ENCODE data around the gene ZNF710. TPM values are rescaled to one million over a fixed set of nuclear protein-coding genes. Genes with fewer than 3 reads are reported as not detected.

Gene ZNF710
- polyA plus RNA-seq, 2 donors, result 21.1 to 62.1 TPM

DNA sequence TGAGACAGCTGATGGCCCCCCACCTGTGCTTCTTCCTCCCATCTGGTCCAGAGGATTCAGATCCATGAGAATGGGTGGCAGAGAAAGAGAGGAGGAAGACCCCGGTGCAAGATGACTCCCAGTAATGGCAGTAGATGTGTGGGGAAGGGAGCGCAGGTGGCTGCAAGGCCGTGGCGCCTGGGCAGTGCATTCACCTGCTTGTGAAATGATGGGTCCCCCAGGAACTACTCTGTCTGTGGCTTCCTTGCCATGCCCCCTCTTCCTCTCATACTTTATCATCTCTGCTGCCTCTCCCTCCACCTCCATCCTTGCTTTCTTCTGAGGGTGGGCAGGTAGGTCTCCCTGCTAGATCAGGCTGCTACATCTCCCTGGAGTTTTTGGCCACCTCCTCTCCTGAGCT lies 23.3 kb downstream of the ZNF710 start:
- no peaks in the 10 kb centered on the region for H3K27me3 ChIP-seq (ENCODE audit: control insufficient read depth in 1 of 2, insufficient read depth in 2 of 2, low read length in 2 of 2)
- no peak overlapping the region for H3K27ac ChIP-seq (ENCODE audit: low read depth in 2 of 2, low read length in 1 of 2)
- WGBS, 2 donors, result 95 to 96% methylated on average over 4 of the region's 4 CpGs
- H3K36me3 ChIP-seq (ENCODE audit: control insufficient read depth in 2 of 2, insufficient read depth in 2 of 2, low read length in 1 of 2), result peaks cover 0 to 2% of the 10 kb centered on the region in 2 donors
- H3K9me3 ChIP-seq (ENCODE audit: control insufficient read depth in 2 of 2, insufficient read depth in 1 of 2, low read depth in 1 of 2, low read length in 1 of 2), result no peaks in the 10 kb centered on the region
- no peak overlapping the region for H3K4me3 ChIP-seq (ENCODE audit: low read depth in 1 of 2, low read length in 2 of 2)
- H3K4me1 ChIP-seq (ENCODE audit: control insufficient read depth in 2 of 2, insufficient read depth in 2 of 2, low read length in 1 of 2), result peaks cover 0 to 5% of the 10 kb centered on the region in 2 donors

DNA sequence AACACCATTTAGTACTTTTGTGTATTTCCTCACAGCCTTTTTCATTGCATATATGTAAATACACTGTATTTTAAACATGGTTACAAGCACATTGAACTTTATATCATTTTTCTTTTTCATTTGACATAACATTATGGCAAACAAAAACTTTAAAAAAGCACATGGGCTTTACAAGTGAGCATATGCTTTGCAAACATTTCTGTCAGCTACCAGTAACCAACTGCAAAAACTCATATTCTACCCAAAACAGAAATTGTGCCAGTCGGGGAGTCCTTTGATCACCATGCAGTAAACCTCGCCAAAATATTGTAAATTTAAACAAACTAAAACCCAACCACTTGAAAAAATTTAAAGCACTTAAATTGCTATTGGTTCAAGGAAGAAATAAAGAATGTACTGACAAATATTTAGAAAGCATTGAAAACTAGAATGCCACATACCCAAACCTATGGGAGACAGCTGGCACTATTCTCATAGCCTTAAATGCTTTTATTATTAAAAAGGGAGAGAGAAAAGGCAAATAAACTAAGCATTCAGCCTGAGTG lies 24.4 kb downstream of the ZNF710 start:
- H3K27ac ChIP-seq (ENCODE audit: low read depth in 2 of 2, low read length in 1 of 2), result no peak overlapping the region
- H3K4me3 ChIP-seq (ENCODE audit: low read depth in 1 of 2, low read length in 2 of 2), result no peak overlapping the region
- peaks cover 0 to 5% of the 10 kb centered on the region in 2 donors for H3K4me1 ChIP-seq (ENCODE audit: control insufficient read depth in 2 of 2, insufficient read depth in 2 of 2, low read length in 1 of 2)
- no peaks in the 10 kb centered on the region for H3K9me3 ChIP-seq (ENCODE audit: control insufficient read depth in 2 of 2, insufficient read depth in 1 of 2, low read depth in 1 of 2, low read length in 1 of 2)
- no peaks in the 10 kb centered on the region for H3K27me3 ChIP-seq (ENCODE audit: control insufficient read depth in 1 of 2, insufficient read depth in 2 of 2, low read length in 2 of 2)
- 47 to 52% methylated on average over 2 of the region's 2 CpGs for WGBS, 2 donors
- H3K36me3 ChIP-seq (ENCODE audit: control insufficient read depth in 2 of 2, insufficient read depth in 2 of 2, low read length in 1 of 2), result peaks cover 0 to 2% of the 10 kb centered on the region in 2 donors

DNA sequence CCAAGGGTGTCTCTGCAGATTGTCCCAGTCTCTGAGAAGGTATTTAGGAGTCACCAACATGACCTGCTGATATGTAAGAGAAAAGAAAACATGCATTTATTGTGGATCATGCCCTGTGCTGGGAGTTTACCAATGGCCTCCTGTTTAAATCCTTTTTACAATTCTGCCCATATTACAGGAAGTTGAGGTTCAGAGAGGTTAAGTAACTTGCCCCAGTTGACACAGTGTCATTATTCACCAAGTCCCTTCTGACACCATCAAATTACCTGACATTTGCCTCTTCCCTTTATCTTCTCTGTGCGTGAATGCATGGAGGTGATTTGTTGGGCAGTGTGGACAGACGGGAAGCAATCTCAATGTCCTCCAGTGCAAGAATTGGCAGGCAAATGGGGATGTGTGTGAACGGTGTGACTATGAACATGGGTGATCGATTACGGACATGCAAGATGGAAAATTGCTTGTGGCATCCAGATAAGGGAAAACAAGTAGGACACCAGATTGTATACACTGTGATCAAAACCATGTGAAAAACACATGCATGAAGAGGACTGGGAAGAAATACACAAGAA lies 27.3 kb downstream of the ZNF710 start:
- no peaks in the 10 kb centered on the region for H3K9me3 ChIP-seq (ENCODE audit: control insufficient read depth in 2 of 2, insufficient read depth in 1 of 2, low read depth in 1 of 2, low read length in 1 of 2)
- H3K27ac ChIP-seq (ENCODE audit: low read depth in 2 of 2, low read length in 1 of 2), result no peak overlapping the region
- H3K4me3 ChIP-seq (ENCODE audit: low read depth in 1 of 2, low read length in 2 of 2), result no peak overlapping the region
- H3K27me3 ChIP-seq (ENCODE audit: control insufficient read depth in 1 of 2, insufficient read depth in 2 of 2, low read length in 2 of 2), result no peaks in the 10 kb centered on the region
- peaks cover 2 to 3% of the 10 kb centered on the region in 2 donors for H3K4me1 ChIP-seq (ENCODE audit: control insufficient read depth in 2 of 2, insufficient read depth in 2 of 2, low read length in 1 of 2)
- peaks cover 0 to 2% of the 10 kb centered on the region in 2 donors for H3K36me3 ChIP-seq (ENCODE audit: control insufficient read depth in 2 of 2, insufficient read depth in 2 of 2, low read length in 1 of 2)
- 79 to 93% methylated on average over 5 of the region's 5 CpGs for WGBS, 2 donors

DNA sequence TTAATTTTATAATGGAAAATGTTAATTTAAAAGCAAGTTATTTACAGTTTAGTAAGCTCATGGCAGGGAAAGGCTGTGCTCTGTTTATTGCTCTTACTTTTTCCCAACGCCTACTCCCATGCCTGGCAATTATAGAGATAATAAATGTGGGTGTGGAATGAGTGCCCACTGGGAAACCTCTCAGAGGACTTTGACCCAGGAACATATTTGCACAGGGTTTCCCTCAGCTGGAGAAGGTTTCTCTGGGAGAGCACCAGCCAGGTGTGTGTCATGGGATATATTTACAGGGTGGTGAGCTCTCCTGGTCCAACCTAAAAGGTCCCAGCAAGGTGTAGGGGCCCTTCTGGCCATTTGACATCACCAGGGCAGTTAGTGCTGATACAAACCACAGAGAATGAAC lies 27.9 kb downstream of the ZNF710 start:
- H3K27ac ChIP-seq (ENCODE audit: low read depth in 2 of 2, low read length in 1 of 2), result no peak overlapping the region
- H3K4me3 ChIP-seq (ENCODE audit: low read depth in 1 of 2, low read length in 2 of 2), result no peak overlapping the region
- peaks cover 4 to 7% of the 10 kb centered on the region in 2 donors for H3K4me1 ChIP-seq (ENCODE audit: control insufficient read depth in 2 of 2, insufficient read depth in 2 of 2, low read length in 1 of 2)
- H3K36me3 ChIP-seq (ENCODE audit: control insufficient read depth in 2 of 2, insufficient read depth in 2 of 2, low read length in 1 of 2), result peaks cover 0 to 2% of the 10 kb centered on the region in 2 donors
- no peaks in the 10 kb centered on the region for H3K27me3 ChIP-seq (ENCODE audit: control insufficient read depth in 1 of 2, insufficient read depth in 2 of 2, low read length in 2 of 2)
- no peaks in the 10 kb centered on the region for H3K9me3 ChIP-seq (ENCODE audit: control insufficient read depth in 2 of 2, insufficient read depth in 1 of 2, low read depth in 1 of 2, low read length in 1 of 2)
- 64 to 94% methylated on average over 1 of the region's 1 CpG for WGBS, 2 donors

DNA sequence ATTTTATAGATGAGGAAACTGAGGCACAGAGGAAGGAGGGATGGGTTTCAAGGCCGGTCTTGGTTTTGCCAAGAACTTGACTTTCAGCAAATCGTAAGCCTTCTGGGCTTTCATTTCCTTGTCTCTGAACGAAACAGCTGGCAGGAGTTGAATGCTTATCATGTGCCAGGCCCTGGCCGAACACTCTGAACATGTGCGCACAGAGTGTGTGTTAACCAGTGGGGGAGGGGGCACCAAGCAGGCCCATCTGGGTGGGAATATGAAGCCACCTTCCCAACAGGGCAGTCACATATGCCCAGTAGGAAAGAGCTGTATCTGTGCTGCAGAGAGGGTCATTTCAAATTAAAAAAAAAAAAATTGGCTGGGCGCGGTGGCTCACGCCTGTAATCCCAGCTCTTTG lies 29.3 kb downstream of the ZNF710 start:
- Histone ChIP-seq H3K27ac (ENCODE audit: low read depth in 2 of 2, low read length in 1 of 2) (no peak overlapping the region), H3K36me3 (ENCODE audit: control insufficient read depth in 2 of 2, insufficient read depth in 2 of 2, low read length in 1 of 2) (peaks cover 0 to 2% of the 10 kb centered on the region in 2 donors), H3K4me3 (ENCODE audit: low read depth in 1 of 2, low read length in 2 of 2) (no peak overlapping the region), H3K4me1 (ENCODE audit: control insufficient read depth in 2 of 2, insufficient read depth in 2 of 2, low read length in 1 of 2) (peaks cover 7 to 20% of the 10 kb centered on the region in 2 donors), H3K27me3 (ENCODE audit: control insufficient read depth in 1 of 2, insufficient read depth in 2 of 2, low read length in 2 of 2) (no peaks in the 10 kb centered on the region), H3K9me3 (ENCODE audit: control insufficient read depth in 2 of 2, insufficient read depth in 1 of 2, low read depth in 1 of 2, low read length in 1 of 2) (no peaks in the 10 kb centered on the region)
- WGBS, 2 donors, result 80 to 85% methylated on average over 8 of the region's 8 CpGs

DNA sequence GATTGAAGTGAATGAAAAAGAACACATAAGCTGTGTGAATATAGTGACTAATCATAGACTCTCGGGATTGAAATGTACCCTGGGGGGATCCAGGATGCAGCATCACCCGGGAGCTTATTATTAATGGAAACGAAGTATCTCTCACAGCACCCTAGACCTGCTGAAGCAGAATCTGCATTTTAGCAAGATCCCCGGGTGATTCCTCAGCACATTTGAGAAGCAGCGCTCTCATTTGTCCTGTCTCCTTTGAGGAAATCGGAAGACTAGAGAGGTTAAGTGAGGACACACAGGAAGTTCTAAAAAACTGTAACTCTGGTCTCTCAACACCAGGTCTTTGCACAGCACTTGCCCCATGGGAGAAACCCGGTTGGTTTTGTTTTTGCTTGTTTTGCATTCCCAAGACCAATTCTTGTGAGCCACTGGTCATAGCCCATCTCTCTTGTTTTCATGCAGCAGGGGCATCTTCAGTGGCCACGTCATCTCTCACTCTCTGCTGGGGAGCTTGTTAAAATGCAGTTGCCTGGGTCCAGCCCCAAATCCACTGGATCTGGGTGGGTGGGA lies 30.2 kb downstream of the ZNF710 start:
- no peaks in the 10 kb centered on the region for H3K9me3 ChIP-seq (ENCODE audit: control insufficient read depth in 2 of 2, insufficient read depth in 1 of 2, low read depth in 1 of 2, low read length in 1 of 2)
- H3K36me3 ChIP-seq (ENCODE audit: control insufficient read depth in 2 of 2, insufficient read depth in 2 of 2, low read length in 1 of 2), result peaks cover 0 to 3% of the 10 kb centered on the region in 2 donors
- no peak overlapping the region for H3K27ac ChIP-seq (ENCODE audit: low read depth in 2 of 2, low read length in 1 of 2)
- no peaks in the 10 kb centered on the region for H3K27me3 ChIP-seq (ENCODE audit: control insufficient read depth in 1 of 2, insufficient read depth in 2 of 2, low read length in 2 of 2)
- no peak overlapping the region for H3K4me3 ChIP-seq (ENCODE audit: low read depth in 1 of 2, low read length in 2 of 2)
- peaks cover 7 to 26% of the 10 kb centered on the region in 2 donors for H3K4me1 ChIP-seq (ENCODE audit: control insufficient read depth in 2 of 2, insufficient read depth in 2 of 2, low read length in 1 of 2)
- WGBS, 2 donors, result 48 to 53% methylated on average over 8 of the region's 8 CpGs

DNA sequence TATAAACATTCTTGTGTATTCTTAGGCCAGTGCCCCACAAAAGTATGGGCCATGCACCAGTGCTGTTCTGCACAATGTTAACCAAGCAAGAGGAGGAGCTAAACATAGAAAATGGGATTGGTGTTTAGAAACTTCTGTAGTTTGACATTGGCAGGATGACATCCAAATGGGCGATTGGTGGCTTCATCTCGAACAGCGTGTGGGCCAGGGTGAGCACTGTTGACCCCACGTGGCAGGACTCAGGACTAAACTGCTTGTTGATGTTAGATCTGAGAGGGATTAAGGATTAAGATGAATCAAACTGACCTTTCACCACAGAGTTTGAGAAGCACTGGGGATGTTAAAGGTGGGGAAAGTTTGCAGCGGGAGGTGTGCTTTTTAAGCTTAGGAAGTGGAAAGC lies 31.9 kb downstream of the ZNF710 start:
- H3K27me3 ChIP-seq (ENCODE audit: control insufficient read depth in 1 of 2, insufficient read depth in 2 of 2, low read length in 2 of 2), result no peaks in the 10 kb centered on the region
- H3K4me1 ChIP-seq (ENCODE audit: control insufficient read depth in 2 of 2, insufficient read depth in 2 of 2, low read length in 1 of 2), result peaks cover 7 to 37% of the 10 kb centered on the region in 2 donors
- no peaks in the 10 kb centered on the region for H3K9me3 ChIP-seq (ENCODE audit: control insufficient read depth in 2 of 2, insufficient read depth in 1 of 2, low read depth in 1 of 2, low read length in 1 of 2)
- peak overlapping the region in 1 of 2 donors; percentile 5 for H3K27ac ChIP-seq (ENCODE audit: low read depth in 2 of 2, low read length in 1 of 2)
- WGBS, 2 donors, result 83 to 85% methylated on average over 5 of the region's 5 CpGs
- H3K36me3 ChIP-seq (ENCODE audit: control insufficient read depth in 2 of 2, insufficient read depth in 2 of 2, low read length in 1 of 2), result peaks cover 0 to 4% of the 10 kb centered on the region in 2 donors
- H3K4me3 ChIP-seq (ENCODE audit: low read depth in 1 of 2, low read length in 2 of 2), result no peak overlapping the region

DNA sequence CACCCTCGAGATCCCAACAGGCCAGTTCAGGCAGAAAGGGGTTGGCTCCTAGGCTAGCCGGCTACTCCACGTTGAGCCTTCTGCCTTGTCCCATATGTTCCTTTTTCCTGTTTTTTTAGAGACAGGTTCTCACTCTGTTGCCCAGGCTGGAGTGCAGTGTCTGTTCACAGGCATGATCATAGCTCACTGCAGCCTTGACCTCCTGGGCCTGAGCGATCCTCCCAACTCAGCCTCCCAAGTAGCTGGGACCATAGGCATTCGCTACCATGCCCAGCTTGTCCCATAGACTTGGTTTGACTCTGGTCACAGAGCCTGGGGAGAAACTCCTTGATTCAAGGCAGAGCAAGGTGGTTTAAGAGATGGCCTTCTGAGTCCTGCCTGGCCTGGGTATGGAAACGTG lies 32.3 kb downstream of the ZNF710 start:
- no peaks in the 10 kb centered on the region for H3K27me3 ChIP-seq (ENCODE audit: control insufficient read depth in 1 of 2, insufficient read depth in 2 of 2, low read length in 2 of 2)
- H3K4me1 ChIP-seq (ENCODE audit: control insufficient read depth in 2 of 2, insufficient read depth in 2 of 2, low read length in 1 of 2), result peaks cover 7 to 36% of the 10 kb centered on the region in 2 donors
- H3K27ac ChIP-seq (ENCODE audit: low read depth in 2 of 2, low read length in 1 of 2), result peak overlapping the region; percentile 2 to 35
- WGBS, 2 donors, result 71 to 82% methylated on average over 6 of the region's 6 CpGs
- H3K9me3 ChIP-seq (ENCODE audit: control insufficient read depth in 2 of 2, insufficient read depth in 1 of 2, low read depth in 1 of 2, low read length in 1 of 2), result no peaks in the 10 kb centered on the region
- H3K36me3 ChIP-seq (ENCODE audit: control insufficient read depth in 2 of 2, insufficient read depth in 2 of 2, low read length in 1 of 2), result peaks cover 0 to 4% of the 10 kb centered on the region in 2 donors
- no peak overlapping the region for H3K4me3 ChIP-seq (ENCODE audit: low read depth in 1 of 2, low read length in 2 of 2)

DNA sequence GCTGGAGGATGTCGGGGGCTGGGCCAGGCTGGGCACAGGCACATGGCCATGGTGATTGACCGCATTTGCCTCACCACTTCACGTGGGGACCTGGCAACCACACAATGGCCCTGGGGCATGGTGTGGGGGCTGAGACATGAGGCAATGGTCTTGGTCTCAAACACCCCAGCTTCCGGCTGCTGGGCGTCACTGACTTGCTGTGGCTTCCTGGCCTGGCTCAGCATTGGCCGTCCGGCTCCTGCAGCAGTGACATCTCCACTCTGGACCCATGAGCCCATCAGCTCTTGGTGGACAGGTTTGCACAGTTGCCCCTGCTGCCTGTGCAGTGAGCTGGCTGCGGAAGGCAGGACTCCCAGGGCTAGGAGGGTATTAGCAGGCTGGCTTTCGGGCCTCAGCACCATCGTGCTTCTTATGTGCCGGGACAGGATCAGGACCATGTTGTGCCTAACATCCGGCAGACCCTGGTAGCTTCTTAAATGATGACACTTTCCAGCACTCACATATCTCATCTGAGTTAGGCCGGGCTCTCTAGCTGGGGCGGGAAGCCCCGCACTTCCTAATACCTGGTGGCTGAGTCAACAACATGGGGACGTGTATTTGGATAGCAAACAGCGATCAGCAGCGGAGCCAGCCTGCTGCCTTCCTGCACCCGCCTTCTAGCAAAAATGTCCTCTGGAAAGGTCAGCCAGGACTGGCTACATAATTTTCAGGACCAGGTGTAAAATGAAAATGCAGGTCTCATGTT lies 34.1 kb downstream of the ZNF710 start:
- Histone ChIP-seq H3K36me3 (ENCODE audit: control insufficient read depth in 2 of 2, insufficient read depth in 2 of 2, low read length in 1 of 2) (peaks cover 0 to 2% of the 10 kb centered on the region in 2 donors), H3K4me1 (ENCODE audit: control insufficient read depth in 2 of 2, insufficient read depth in 2 of 2, low read length in 1 of 2) (peaks cover 7 to 34% of the 10 kb centered on the region in 2 donors), H3K9me3 (ENCODE audit: control insufficient read depth in 2 of 2, insufficient read depth in 1 of 2, low read depth in 1 of 2, low read length in 1 of 2) (no peaks in the 10 kb centered on the region), H3K4me3 (ENCODE audit: low read depth in 1 of 2, low read length in 2 of 2) (no peak overlapping the region), H3K27me3 (ENCODE audit: control insufficient read depth in 1 of 2, insufficient read depth in 2 of 2, low read length in 2 of 2) (no peaks in the 10 kb centered on the region), H3K27ac (ENCODE audit: low read depth in 2 of 2, low read length in 1 of 2) (peak overlapping the region; percentile 79 to 86)
- 64 to 65% methylated on average over 19 of the region's 19 CpGs for WGBS, 2 donors

Data from esophagus (tissue), 2 donors.